H9 (cell line): ENCODE data around the gene CCDC116. TPM values are rescaled to one million over a fixed set of nuclear protein-coding genes. Genes with fewer than 3 reads are reported as not detected.
"Not testable (repeated sequence)": the region's sequence is repeated elsewhere in the genome, so short reads cannot be mapped to it uniquely, and the experiment has no call there.

Source experiments
- DNase-seq: peaks from one replicate; pipeline ENCODE4 v3.0.0-alpha.2; 2017
- H2AFZ ChIP-seq: one replicate; pipeline ENCODE4 v1.6.1; 2013; ENCODE audit warnings: mild to moderate bottlenecking, low read length, control low read depth, moderate library complexity
- H2AK5ac ChIP-seq: 2 replicates; pipeline ENCODE4 v1.6.1; 2013; ENCODE audit warnings: low read length, control low read depth, mixed read lengths; ENCODE audit not compliant: insufficient read length
- H2BK120ac ChIP-seq: one replicate; pipeline ENCODE4 v1.6.1; 2013; ENCODE audit warnings: low read depth, mild to moderate bottlenecking, low read length, control low read depth, inconsistent platforms; ENCODE audit not compliant: poor library complexity, severe bottlenecking
- H2BK12ac ChIP-seq: 2 replicates; pipeline ENCODE4 v1.6.1; 2013; ENCODE audit warnings: low read length, control low read depth, mixed read lengths, low read depth; ENCODE audit not compliant: insufficient read length
- H2BK15ac ChIP-seq: 2 replicates; pipeline ENCODE4 v1.6.1; 2013; ENCODE audit warnings: low read depth, low read length, control low read depth
- H2BK20ac ChIP-seq: one replicate; pipeline ENCODE4 v1.6.1; 2013; ENCODE audit warnings: low read depth, mild to moderate bottlenecking, low read length, control low read depth, inconsistent platforms; ENCODE audit not compliant: poor library complexity, severe bottlenecking
- H2BK5ac ChIP-seq: 2 replicates; pipeline ENCODE4 v1.6.1; 2013; ENCODE audit warnings: low read length, control low read depth, mixed read lengths; ENCODE audit not compliant: insufficient read length
- H3K14ac ChIP-seq: 2 replicates; pipeline ENCODE4 v1.6.1; 2013; ENCODE audit warnings: low read length, control low read depth; ENCODE audit not compliant: insufficient read depth
- H3K18ac ChIP-seq: 2 replicates; pipeline ENCODE4 v1.6.1; 2013; ENCODE audit warnings: low read depth, mild to moderate bottlenecking, mixed read lengths, low read length, control low read depth; ENCODE audit not compliant: insufficient read length
- H3K23ac ChIP-seq: 2 replicates; pipeline ENCODE4 v1.6.1; 2013; ENCODE audit warnings: low read length, control low read depth, mixed read lengths, low read depth; ENCODE audit not compliant: insufficient read length
- H3K23me2 ChIP-seq: 2 replicates; pipeline ENCODE4 v1.6.1; 2013; ENCODE audit warnings: low read depth, mild to moderate bottlenecking, mixed read lengths, low read length, control low read depth; ENCODE audit not compliant: insufficient read length, poor library complexity, severe bottlenecking
- H3K27ac ChIP-seq: 2 replicates; pipeline ENCODE4 v1.5.1; 2013; ENCODE audit warnings: low read length, control low read depth, mixed read lengths, low read depth; ENCODE audit not compliant: insufficient read length
- H3K27me3 ChIP-seq: 2 replicates; pipeline ENCODE4 v1.6.1; 2013; ENCODE audit warnings: low read length, control low read depth, inconsistent platforms; ENCODE audit not compliant: insufficient read depth
- H3K4ac ChIP-seq: 2 replicates; pipeline ENCODE4 v1.6.1; 2013; ENCODE audit warnings: low read depth, mild to moderate bottlenecking, control low read depth, inconsistent platforms, low read length, moderate library complexity
- H3K4me1 ChIP-seq: 2 replicates; pipeline ENCODE4 v1.6.1; 2013; ENCODE audit warnings: low read length, control low read depth, inconsistent platforms; ENCODE audit not compliant: insufficient read depth
- H3K4me2 ChIP-seq: 2 replicates; pipeline ENCODE4 v1.6.1; 2013; ENCODE audit warnings: low read length, control low read depth, mixed read lengths; ENCODE audit not compliant: insufficient read length, insufficient read depth
- H3K56ac ChIP-seq: 2 replicates; pipeline ENCODE4 v1.6.1; 2013; ENCODE audit warnings: low read depth, mild to moderate bottlenecking, mixed read lengths, low read length, control low read depth; ENCODE audit not compliant: insufficient read length
- H3K79me1 ChIP-seq: 2 replicates; pipeline ENCODE4 v1.6.1; 2013; ENCODE audit warnings: low read depth, mild to moderate bottlenecking, moderate library complexity, low read length, control low read depth, inconsistent platforms; ENCODE audit not compliant: insufficient read depth, poor library complexity, severe bottlenecking
- H3K79me2 ChIP-seq: 2 replicates; pipeline ENCODE4 v1.6.1; 2013; ENCODE audit warnings: low read length, control low read depth, inconsistent platforms; ENCODE audit not compliant: insufficient read depth
- H3K9ac ChIP-seq: 2 replicates; pipeline ENCODE4 v1.6.1; 2013; ENCODE audit warnings: low read length, control low read depth, mixed read lengths; ENCODE audit not compliant: insufficient read length; ENCODE audit errors: extremely low read depth
- H3K9me3 ChIP-seq: one replicate; pipeline ENCODE4 v1.6.1; 2013; ENCODE audit warnings: low read depth, low read length, inconsistent platforms; ENCODE audit not compliant: control insufficient read depth
- H3T11ph ChIP-seq: one replicate; pipeline ENCODE4 v1.6.1; 2013; ENCODE audit warnings: mild to moderate bottlenecking, low read length, control low read depth, inconsistent platforms
- H4K20me1 ChIP-seq: one replicate; pipeline ENCODE4 v1.6.1; 2013; ENCODE audit not compliant: control insufficient read depth, insufficient read length, insufficient read depth
- H4K5ac ChIP-seq: 2 replicates; pipeline ENCODE4 v1.6.1; 2013; ENCODE audit warnings: low read depth, mild to moderate bottlenecking, mixed read lengths, low read length, control low read depth; ENCODE audit not compliant: insufficient read length
- H4K8ac ChIP-seq: replicated peaks from 2 replicates; pipeline ENCODE4 v1.6.1; 2013; ENCODE audit warnings: low read length, control low read depth, mixed read lengths, low read depth; ENCODE audit not compliant: insufficient read length
- H4K91ac ChIP-seq: 2 replicates; pipeline ENCODE4 v1.6.1; 2013; ENCODE audit warnings: low read depth, mild to moderate bottlenecking, moderate library complexity, mixed read lengths, low read length, control low read depth; ENCODE audit not compliant: insufficient read length
- H3K27ac Mint-ChIP-seq, 3 experiments: 2 replicates in 2 of 3; 3 replicates in 1 of 3; pipeline ENCODE4 v1.8.0; 2020 to 2021; ENCODE audit warnings: mixed read lengths in 3 of 3, mild to moderate bottlenecking in 1 of 3, moderate library complexity in 1 of 3
- H3K27me3 Mint-ChIP-seq: 2 replicates; pipeline ENCODE4 v1.8.0; 2021; ENCODE audit warnings: low read depth, mild to moderate bottlenecking, moderate library complexity, mixed read lengths
- H3K36me3 Mint-ChIP-seq, 3 experiments: 2 replicates in 2 of 3; 3 replicates in 1 of 3; pipeline ENCODE4 v1.8.0; 2020 to 2021; ENCODE audit warnings: low read depth in 3 of 3, mixed read lengths in 3 of 3; ENCODE audit not compliant: insufficient read depth in 1 of 3
- H3K4me1 Mint-ChIP-seq, 2 experiments: 2 replicates each; pipeline ENCODE4 v1.8.0; 2020; ENCODE audit warnings: mixed read lengths in 2 of 2
- H3K4me3 Mint-ChIP-seq, 2 experiments: 2 replicates in 1 of 2; 3 replicates in 1 of 2; pipeline ENCODE4 v1.8.0; 2020 to 2021; ENCODE audit warnings: mild to moderate bottlenecking in 2 of 2, mixed read lengths in 2 of 2, moderate library complexity in 1 of 2
- H3K9me3 Mint-ChIP-seq, 2 experiments: 2 replicates in 1 of 2; 3 replicates in 1 of 2; pipeline ENCODE4 v1.8.0; 2020; ENCODE audit warnings: mild to moderate bottlenecking in 2 of 2, mixed read lengths in 2 of 2, moderate library complexity in 1 of 2
- CTCF ChIP-seq: fragments of 200-600 bp; sonication (generic); conservative IDR thresholded peaks from 3 replicates; pipeline ENCODE4 v1.8.0; 2021; ENCODE audit warnings: antibody characterized with exemption, mild to moderate bottlenecking
- WGBS: extraction: QIAGEN DNeasy Blood & Tissue Kit; methylation state at CpG from one replicate; pipeline ENCODE4 v1.1.7; 2013; ENCODE audit warnings: missing lambda C conversion rate, low lambda C conversion rate, mixed read lengths; ENCODE audit not compliant: insufficient read length; ENCODE audit errors: extremely low coverage; 5-methylcytosine and 5-hydroxymethylcytosine counted together
- total RNA-seq: library from RNA; stranded (reverse); gene quantifications from 2 replicates; pipeline ENCODE4 v1.2.1, GENCODE V29; 2021

CCDC116 gene
- total RNA-seq, 1 experiment from 2014 or later: 0.63 TPM

GRCh38 chr22:21636629-21637218 is 4.2 kb downstream of the CCDC116 start:
- no peak overlapping the region for H2BK120ac ChIP-seq
- H3K9ac ChIP-seq: no peak overlapping the region
- H4K5ac ChIP-seq: no peak overlapping the region
- H2AFZ ChIP-seq: no peak overlapping the region
- H3K4me2 ChIP-seq: no peak overlapping the region
- no peak overlapping the region for H2BK20ac ChIP-seq
- Mint-ChIP-seq H3K27me3 (peaks cover 35% of the 10 kb centered on the region), H3K4me1 (peaks cover 9 to 12% of the 10 kb centered on the region in 2 experiments), H3K9me3 (no peaks in the 10 kb centered on the region; a peak in 1 of 5 replicates), H3K27ac (no peak overlapping the region; a peak in 1 of 7 replicates), H3K36me3 (no peaks in the 10 kb centered on the region), H3K4me3 (no peak overlapping the region)
- no peak overlapping the region for H3T11ph ChIP-seq
- H3K9me3 ChIP-seq: no peaks in the 10 kb centered on the region
- WGBS: no CpG with 5 or more reads among the region's 17 CpGs
- no peak overlapping the region for H4K91ac ChIP-seq
- H3K18ac ChIP-seq: no peak overlapping the region
- H2BK15ac ChIP-seq: no peak overlapping the region
- no peak overlapping the region for H3K27ac ChIP-seq
- H4K20me1 ChIP-seq: no peaks in the 10 kb centered on the region
- no peak overlapping the region for H2BK5ac ChIP-seq
- H3K4ac ChIP-seq: no peak overlapping the region
- H3K79me2 ChIP-seq: no peaks in the 10 kb centered on the region
- no peak overlapping the region for H3K56ac ChIP-seq
- H3K27me3 ChIP-seq: no peaks in the 10 kb centered on the region; the same call in 1 of the 2 replicates
- H3K4me1 ChIP-seq: no peaks in the 10 kb centered on the region
- no peak overlapping the region for H2BK12ac ChIP-seq
- TF ChIP-seq CTCF: no peak
- H3K14ac ChIP-seq: no peak overlapping the region
- H4K8ac ChIP-seq: no peak overlapping the region
- peaks cover 6% of the 10 kb centered on the region for H3K23me2 ChIP-seq
- no peak overlapping the region for H2AK5ac ChIP-seq
- H3K79me1 ChIP-seq: no peaks in the 10 kb centered on the region
- H3K23ac ChIP-seq: no peak overlapping the region
- DNase-seq: no peak

- H3K4me3 Mint-ChIP-seq, DNase-seq, H3K36me3 Mint-ChIP-seq, H2BK15ac ChIP-seq, H3K23ac ChIP-seq, H3K56ac ChIP-seq, H3K4me1 ChIP-seq, H2BK120ac ChIP-seq, H3T11ph ChIP-seq, H2BK5ac ChIP-seq, H3K4me1 Mint-ChIP-seq, H4K8ac ChIP-seq, H3K27me3 ChIP-seq, H2BK20ac ChIP-seq, H3K9me3 ChIP-seq, H3K9ac ChIP-seq, H2AK5ac ChIP-seq, H3K79me1 ChIP-seq, H3K79me2 ChIP-seq, H3K14ac ChIP-seq, H3K27ac Mint-ChIP-seq, H3K4me2 ChIP-seq, H3K9me3 Mint-ChIP-seq, H2AFZ ChIP-seq, H3K4ac ChIP-seq, H4K20me1 ChIP-seq, H3K23me2 ChIP-seq, H4K91ac ChIP-seq, H4K5ac ChIP-seq, H2BK12ac ChIP-seq, H3K27ac ChIP-seq, H3K18ac ChIP-seq: not testable (repeated sequence)
- peaks cover 35% of the 10 kb centered on the region for H3K27me3 Mint-ChIP-seq
- whole genome bisulfite sequencing: no CpG with 5 or more reads among the region's 2 CpGs
These were observed 4.9 kb downstream of the CCDC116 start for GRCh38 chr22:21637450-21637849.
